Islet of Langerhans (tissue), 1 donor: ENCODE results near the gene MDM4.
"Not testable (repeated sequence)": the region's sequence is repeated elsewhere in the genome, so short reads cannot be mapped to it uniquely, and the experiment has no call there.

Source experiments
- FAIRE-seq: peaks from one replicate; lab custom pipeline; 2011; peaks lifted over from hg19 to GRCh38; lab: Jason Lieb, UNC

The MDM4 gene

GRCh38 chr1:204562075-204562990 lies 46.1 kb downstream of the MDM4 start:
- FAIRE-seq = no peak

- no peak for FAIRE-seq
These were observed 47.1 kb downstream of the MDM4 start for GRCh38 chr1:204563307-204563706.

- FAIRE-seq = no peak
These were observed 47.6 kb downstream of the MDM4 start for GRCh38 chr1:204563780-204564179.

- no peak for FAIRE-seq
These were observed 48.6 kb downstream of the MDM4 start for GRCh38 chr1:204564835-204565234.

- no peak for FAIRE-seq
These were observed 49.7 kb downstream of the MDM4 start for GRCh38 chr1:204565617-204566582.

GRCh38 chr1:204566583-204566955 lies 50.4 kb downstream of the MDM4 start:
- no peak for FAIRE-seq

- FAIRE-seq = no peak
These were observed 50.9 kb downstream of the MDM4 start for GRCh38 chr1:204567071-204567470.

- FAIRE-seq = no peak
These were observed 52.5 kb downstream of the MDM4 start for GRCh38 chr1:204568576-204569315.

GRCh38 chr1:204569478-204569877 lies 53.3 kb downstream of the MDM4 start:
- FAIRE-seq = no peak

- FAIRE-seq = not testable (repeated sequence)
These were observed 53.8 kb downstream of the MDM4 start for GRCh38 chr1:204570021-204570420.

GRCh38 chr1:204571128-204571527 lies 54.9 kb downstream of the MDM4 start:
- FAIRE-seq = no peak

- no peak for FAIRE-seq
These were observed 55.4 kb downstream of the MDM4 start for GRCh38 chr1:204571631-204572030.

GRCh38 chr1:204572923-204573922 lies 57.0 kb downstream of the MDM4 start:
- no peak for FAIRE-seq

GRCh38 chr1:204574016-204574864 lies 58.0 kb downstream of the MDM4 start:
- no peak for FAIRE-seq

GRCh38 chr1:204574865-204575163 lies 58.6 kb downstream of the MDM4 start:
- no peak for FAIRE-seq

- no peak for FAIRE-seq
These were observed 59.3 kb downstream of the MDM4 start for GRCh38 chr1:204575221-204576190.

- FAIRE-seq = no peak
These were observed 60.2 kb downstream of the MDM4 start for GRCh38 chr1:204576422-204576821.

GRCh38 chr1:204577794-204578478 lies 61.7 kb downstream of the MDM4 start:
- no peak for FAIRE-seq
